HG03342 (cell line): ENCODE results near the gene PARD6G.
"Not testable (repeated sequence)": the region's sequence is repeated elsewhere in the genome, so short reads cannot be mapped to it uniquely, and the experiment has no call there.

ENCODE experiments used
- ATAC-seq: cut with Tn5 transposase; IDR thresholded peaks from one replicate; pipeline ENCODE4 v1.9.1; 2021; ENCODE audit warnings: mild to moderate bottlenecking, moderate library complexity; ENCODE audit not compliant: unreplicated experiment

The PARD6G gene, protein sequence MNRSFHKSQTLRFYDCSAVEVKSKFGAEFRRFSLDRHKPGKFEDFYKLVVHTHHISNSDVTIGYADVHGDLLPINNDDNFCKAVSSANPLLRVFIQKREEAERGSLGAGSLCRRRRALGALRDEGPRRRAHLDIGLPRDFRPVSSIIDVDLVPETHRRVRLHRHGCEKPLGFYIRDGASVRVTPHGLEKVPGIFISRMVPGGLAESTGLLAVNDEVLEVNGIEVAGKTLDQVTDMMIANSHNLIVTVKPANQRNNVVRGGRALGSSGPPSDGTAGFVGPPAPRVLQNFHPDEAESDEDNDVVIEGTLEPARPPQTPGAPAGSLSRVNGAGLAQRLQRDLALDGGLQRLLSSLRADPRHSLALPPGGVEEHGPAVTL

DNA sequence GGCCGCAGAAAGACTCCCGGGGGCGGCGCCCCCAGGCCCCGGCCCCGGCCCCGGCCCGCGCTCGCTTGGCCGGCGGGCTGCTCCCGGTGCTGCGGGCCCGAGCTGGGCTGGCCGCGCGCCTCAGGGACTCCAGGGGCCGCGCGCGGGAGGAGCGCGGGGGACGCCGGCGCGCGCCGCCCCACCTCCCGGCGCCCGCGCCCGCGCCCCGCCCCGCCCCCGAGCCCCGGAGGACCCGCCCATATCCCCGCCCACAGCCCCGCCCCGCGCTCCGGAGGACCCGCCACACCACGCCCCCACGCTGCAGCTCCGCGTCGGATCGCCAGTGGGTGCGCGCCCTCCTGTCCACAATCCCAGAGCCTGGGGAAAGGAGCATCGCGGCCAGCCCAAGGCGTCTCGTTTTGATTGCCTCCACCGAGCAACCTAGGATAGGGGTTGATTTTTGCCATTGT is at the start of gene PARD6G:
Gene PARD6G (minus strand): TSS at position 122 of the 449 bp plus-strand sequence. CDS start 166 bp downstream, outside the sequence.
- ATAC-seq = peak; percentile 71

DNA sequence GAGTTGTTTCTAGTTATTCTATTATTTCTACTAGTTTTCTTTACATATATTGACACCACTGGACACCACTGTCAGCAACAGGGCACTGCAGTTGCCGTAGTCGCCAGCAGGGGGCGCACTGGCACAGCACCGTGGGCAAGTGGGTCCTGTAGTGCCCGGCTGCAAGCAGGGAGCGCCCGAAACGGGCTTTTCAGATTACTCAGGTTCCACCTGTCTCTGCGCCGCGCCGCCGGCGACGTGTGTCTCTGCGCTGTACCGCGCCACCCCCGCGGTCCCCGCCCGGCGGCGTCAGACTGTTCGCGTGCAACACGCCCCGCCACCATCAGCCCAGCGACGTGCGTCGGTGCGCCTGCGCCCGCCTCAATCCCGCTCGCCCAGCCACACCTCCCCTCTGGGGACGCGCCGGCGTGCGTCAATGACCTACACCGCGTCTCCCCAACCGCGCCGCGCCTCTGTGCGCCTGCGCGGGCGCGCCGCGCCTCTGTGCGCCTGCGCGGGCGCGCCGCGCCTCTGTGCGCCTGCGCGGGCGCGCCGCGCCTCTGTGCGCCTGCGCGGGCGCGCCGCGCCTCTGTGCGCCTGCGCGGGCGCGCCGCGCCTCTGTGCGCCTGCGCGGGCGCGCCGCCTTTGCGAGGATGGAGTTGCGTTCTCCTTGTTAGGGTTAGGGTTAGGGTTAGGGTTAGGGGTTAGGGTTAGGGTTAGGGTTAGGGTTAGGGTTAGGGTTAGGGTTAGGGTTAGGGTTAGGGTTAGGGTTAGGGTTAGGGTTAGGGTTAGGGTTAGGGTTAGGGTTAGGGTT is 15.1 kb upstream of the PARD6G start:
- ATAC-seq = not testable (repeated sequence)

DNA sequence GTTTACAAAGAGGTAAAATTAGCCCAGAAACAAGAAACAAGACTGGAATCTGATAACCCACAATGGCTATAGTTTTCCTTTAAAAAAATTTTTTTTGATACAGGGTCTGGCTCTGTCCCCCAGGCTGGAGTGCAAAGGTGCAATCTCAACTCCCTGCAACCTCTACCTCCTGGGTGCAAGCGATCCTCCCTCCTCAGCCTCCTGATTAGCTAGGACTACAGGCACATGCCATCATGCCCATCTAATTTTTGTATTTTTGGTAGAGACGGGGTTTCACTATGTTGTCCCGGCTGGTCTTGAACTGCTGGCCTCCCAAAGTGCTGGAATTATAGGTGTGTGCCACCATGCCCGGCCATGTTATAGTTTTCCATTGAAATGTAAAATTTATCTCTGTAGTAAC is 12.3 kb upstream of the PARD6G start:
- no peak for ATAC-seq

DNA sequence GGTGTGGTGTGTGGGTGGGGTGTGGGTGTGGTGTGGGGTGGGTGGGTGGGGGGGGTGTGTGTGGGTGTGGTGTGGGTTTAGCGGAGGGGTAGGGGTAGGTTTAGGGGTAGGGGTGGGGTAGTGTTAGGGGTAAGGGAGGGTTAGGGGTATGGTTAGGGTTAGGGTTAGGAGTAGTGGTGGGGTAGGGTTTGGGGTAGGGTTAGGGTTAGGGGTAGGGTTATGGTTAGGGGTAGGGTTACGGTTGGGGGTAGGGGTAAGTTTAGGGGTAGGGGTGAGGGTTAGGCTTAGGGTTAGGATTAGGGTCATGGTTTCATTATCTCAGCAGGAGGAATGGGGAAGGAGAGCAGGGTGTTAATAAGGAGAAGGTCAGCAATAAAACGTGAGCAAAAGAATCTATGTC is 11.3 kb upstream of the PARD6G start:
- ATAC-seq = no peak

DNA sequence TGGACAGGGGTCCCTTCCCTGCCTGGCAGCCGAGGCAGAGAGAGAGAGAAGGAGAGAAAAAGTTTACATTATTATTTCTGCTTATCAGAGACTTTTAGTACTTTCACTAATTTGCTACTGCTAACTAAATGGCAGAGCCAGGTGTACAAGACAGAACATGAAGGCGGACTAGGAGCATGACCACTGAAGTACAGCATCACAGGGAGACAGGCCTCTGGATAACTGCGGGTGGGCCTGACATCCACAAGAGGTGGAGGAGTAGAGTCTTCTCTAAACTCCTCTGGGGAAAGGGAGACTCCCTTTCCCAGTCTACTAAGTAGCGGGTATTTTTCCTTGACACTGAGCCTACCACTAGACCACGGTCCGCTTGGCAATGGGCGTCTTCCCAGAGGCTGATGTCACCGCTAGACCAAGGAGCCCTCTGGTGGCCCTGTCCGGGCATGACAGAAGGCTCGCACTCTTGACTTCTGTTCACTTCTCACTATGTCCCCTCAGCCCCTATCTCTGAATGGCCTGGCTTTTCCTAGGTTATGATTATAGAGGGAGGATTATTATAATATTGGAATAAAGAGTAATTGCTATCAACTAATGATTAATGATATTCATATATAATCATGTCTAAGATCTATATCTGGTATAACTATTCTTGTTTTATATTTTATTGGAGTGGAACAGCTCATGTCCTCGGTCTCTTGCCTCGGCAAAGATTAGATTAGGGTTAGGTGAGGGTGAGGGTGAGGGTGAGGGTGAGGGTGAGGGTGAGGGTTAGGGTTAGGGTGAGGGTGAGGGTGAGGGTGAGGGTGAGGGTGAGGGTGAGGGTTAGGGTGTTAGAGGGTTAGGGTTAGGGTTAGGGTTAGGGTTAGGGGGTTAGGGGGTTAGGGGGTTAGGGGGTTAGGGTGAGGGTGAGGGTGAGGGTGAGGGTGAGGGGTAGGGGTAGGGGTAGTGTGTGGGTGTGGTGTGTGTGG is 10.5 kb upstream of the PARD6G start:
- not testable (repeated sequence) for ATAC-seq

DNA sequence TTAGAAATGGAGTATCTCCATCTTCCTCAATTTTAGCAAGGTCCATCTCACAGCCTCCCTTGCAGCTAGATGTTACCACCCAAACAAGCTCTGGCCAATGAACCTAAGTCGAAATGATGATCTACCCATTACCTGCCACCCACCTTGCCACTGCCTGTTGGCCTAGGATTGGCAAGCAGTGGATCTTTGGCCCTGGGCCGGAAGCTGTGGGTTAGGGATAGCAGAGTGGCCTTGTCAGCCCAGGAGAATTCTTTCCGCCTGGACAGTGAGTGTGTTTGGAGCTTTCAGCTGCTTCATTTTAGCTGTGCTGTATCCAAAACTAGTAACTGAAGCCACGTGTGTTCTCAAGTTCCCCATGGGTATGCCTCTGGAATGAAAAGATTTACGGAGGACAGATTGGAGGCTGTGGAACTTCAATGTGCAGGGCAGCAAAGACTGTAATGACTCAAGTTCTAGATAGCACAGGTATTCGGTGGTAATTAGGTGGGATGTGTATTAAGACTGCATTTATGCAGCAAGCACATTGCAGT is 7.7 kb upstream of the PARD6G start:
- no peak for ATAC-seq

DNA sequence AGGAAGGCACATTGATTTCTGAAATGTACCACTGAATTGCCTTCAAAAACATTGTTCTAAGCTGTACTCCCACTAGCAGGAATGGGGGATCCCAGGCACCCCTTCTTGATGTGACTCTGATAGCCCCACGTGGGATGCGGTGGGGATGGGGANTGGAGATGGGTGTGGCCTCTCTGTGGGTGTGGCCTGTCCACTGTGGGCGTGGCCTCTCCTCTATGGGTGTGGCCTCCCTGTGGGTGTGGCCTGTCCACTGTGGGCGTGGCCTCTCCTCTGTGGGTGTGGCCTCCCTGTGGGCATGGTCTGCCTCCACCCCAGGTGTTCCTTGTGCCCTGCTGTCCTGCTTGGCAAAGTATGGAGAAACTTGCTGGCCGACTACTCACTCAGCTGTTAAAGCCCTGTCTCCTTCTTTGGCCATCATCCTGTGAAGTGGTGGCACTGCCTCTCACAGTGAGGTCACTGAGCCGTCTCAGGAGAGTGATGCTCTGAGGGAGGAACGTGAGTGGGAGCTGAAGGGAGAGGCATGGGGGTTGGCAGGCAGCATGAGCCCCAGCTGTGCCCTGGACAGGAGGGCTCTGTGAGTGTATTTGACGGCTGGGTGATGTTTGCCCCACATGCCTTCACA is 6.7 kb upstream of the PARD6G start:
- ATAC-seq = no peak

DNA sequence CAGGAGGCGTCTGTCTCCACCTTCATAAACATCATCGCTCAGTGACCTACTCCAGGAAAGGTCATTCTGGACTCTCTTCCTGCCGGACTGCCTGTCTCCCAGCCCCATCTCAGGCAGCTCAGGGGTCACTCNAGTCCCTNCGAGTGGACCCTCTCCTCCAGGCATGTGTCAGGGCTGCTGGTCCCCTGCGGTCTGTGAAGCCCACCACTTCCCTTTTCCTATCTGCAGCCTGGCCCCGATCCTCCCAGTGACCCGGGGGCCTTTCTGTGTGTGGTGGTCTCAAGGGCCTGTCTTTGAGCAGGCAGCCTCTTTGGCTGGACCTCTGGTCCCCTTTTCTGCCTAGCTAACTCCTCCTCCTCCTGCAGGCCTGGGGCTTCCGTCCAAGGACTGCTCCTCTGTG is 5.9 kb upstream of the PARD6G start:
- ATAC-seq = no peak

DNA sequence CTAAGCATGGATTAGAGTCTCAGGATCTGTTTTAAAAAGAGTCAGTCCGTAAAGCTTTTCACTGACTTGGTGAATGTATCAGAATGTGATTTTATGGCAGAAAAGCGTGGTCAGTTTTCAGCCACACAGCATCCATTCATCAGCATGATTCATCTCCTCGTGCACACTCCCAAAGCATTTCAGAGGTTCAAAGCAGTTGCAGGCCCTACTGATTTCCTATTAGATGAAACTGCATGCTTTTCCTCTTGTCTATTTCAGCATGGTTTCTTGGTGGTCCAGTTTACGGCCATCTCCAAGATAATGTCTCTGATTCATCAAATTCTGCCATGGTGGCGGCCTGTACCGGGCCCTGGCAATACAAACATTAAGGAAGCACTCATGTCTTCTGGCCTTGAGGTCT is 4.8 kb upstream of the PARD6G start:
- no peak for ATAC-seq

DNA sequence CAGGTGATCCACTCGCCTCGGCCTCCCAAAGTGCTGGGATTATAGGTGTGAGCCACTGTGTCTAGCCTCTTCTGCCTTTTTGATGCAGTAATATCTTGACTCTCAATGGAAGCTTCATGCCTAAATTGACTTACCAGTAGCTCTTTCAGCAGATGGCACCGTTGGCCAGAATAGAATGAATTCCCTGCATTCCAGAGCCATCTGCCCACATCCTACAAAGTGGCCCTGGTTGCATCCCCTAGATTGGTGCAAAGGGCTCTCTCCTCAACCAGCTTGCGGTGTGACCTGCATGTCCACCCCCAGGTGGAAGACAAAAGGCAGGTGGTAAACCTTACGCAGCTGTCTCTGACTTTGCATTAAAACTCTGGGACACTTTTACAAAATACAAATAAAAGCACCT is 4.4 kb upstream of the PARD6G start:
- ATAC-seq = no peak

DNA sequence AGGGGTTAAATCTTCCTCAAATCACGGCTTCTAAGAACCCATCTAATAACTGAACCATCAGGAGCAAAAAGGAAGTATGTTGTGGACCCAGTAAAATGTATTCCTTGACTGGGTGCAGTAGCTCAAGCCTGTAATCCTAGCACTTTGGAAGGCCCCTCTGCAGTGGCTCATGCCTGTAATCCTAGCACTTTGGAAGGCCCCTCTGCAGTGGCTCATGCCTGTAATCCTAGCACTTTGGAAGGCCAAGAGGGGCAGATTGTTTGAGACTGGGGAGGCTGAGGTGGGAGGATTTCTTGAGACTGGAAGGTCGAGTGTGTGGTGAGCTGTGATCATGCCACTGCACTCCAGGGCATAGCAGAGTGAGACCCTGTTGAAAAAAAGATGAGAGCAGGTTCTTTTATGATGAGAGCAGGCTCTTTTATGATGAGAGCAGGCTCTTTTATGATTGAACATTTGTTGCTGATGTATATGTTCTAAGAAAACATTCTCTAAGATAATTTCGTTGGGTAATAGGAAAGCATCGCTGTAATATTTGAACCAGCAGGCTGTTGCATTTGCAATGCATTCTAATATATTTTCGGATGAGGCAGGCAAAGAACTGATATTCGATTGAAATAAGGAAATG is 3.5 kb upstream of the PARD6G start:
- ATAC-seq = no peak

DNA sequence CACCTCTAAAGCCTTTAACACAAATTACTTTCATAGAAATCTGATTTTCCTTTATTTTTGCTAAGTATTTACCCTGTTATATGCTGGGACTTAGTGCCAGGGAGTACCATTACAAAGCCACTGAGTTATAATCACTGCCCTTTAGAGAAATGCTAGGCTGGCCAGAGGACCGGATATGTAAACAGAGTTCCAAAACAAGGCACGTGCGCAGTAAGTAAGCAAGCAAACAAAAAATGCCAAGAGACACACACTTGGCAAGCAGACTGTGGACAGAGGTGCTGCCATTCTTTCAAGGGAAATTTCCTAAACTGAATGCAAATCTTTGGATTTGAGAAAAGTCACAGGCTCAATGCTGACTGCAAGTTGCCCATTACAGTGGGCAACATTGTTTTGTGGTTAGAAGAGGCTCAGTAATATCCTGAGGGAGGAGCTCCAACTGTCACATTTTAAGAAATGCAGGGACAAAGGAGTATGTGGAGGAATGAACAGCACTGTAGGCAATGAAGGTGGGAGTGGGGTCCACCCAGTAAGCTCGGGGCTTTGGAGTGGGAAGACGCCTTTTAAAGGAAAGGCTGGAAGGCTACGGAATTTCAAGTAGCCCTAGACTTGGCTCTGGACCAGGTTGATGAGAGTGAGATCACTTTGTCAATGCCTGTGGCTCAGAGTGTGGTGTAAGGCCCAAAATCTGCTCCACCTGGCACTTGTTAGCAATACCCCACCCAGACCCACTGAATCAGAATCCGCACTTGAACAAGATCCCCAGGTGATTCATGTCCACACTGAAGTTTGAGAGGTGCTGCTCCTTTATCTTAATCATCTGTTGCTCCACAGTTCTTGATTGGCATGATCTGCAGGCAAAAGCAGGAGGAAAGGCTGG is 2.1 kb upstream of the PARD6G start:
- no peak for ATAC-seq

DNA sequence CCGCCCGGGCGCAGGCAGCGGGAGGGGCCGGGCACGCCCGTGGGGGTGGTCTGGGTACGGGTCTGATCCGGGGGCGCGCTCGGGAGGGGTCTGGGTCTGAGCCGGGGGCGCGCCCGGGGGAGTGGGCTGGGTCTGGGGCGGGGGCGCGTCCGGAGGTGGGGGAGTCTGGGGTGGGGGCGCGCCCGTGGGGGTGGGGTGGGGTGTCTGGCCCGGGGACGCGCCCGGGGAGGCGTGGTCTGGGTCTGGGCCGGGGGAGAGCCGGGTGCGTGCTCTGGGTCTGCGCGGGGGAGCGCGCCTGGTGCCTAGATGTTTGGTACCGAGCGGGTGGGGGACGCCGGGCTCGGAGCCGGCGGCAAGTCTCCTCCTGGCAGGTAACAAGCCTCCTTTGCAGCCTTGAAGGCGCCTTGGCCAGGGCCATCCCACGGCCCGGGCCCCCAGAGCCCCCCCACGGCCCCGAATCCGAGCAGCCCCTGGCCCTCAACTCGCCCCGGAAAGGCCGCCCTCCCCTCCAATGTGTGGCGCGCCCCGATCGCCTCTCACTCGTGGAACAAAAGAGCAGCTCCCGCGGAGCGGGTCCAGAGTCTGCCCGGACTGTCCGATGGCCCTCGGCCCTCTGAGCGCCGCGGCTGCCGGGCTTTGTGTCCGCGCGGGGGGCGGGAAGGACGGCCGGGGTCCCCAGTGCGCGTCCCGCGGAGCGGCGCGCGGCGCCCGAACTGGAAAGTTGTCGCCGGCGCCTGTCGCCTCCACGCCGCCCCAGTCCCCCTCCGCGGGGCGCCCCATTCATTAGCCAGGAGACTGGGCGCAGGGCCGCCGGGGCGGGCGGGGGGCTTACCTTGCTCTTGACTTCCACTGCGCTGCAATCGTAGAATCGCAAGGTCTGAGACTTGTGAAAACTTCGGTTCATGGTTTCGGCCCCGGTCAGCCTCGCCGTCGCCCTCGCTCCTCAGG is 595 bp downstream of the PARD6G start:
- peak; percentile 33 for ATAC-seq

DNA sequence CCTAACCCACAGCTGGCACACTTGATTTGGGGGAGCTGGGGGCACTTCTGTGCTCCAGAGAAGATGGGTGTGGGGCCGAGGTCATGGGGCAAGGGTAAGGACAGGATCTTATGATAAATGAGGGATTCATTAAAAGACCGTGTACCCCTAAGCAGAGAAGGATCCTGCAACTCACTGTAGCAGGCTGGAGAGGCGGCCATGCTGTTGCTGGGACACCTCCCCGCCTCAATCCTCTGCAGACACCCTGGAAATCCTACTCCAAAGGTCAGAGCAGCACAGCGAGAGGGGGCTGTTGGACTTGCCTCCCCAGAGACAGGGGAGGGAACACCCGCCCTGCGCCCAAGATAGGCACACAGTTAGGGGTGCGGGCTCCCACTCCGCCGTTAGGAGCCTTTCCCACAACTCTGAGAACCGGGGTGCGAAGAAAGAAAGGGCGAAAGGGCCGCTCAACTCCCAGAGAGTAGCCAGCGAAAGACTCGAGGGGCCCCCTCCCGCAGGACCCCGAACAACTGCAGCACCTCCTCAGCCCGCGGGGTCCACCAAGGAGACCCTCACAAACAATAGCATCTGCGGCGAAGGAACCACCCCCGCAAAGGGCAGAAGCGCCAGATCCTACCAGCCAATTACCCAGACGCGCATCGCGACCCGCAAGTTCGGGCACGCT is 1.4 kb downstream of the PARD6G start:
- ATAC-seq = no peak

DNA sequence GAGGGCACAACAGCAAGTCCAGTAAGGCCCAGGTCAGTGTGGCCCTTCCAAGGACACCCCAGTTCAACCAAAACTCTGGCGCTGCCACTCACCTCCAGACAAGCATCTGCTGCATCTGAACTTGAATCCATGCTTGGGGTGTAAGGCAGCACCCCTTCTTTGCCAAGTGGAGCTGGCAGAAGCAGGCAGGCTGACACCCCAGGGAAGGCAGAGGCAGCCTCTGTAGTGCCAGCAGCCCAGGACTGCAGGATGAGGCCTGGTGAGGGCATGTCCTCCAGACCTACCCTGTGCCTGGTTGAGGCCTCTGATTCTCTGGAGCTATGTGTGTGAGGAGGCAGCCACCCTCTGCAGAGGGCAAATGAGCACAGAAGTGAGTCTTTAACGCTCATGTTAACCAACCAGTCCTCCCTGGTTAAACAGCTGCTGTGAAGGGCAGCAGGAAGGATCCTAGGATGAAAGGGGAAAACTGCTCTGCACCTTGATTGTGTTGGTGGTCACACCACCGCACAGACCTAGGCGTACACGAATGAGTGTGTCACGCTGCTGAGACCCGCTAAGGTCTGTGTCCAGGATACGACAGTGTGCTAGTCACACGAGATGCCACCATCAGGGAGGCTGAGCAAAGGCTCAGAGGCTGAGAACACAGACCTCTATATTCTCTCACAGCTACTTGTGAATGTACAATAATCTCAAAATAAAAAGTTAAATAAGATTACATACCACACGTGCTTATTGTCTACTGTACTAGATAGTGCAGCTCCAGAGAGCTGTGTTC is 2.2 kb downstream of the PARD6G start:
- no peak for ATAC-seq

DNA sequence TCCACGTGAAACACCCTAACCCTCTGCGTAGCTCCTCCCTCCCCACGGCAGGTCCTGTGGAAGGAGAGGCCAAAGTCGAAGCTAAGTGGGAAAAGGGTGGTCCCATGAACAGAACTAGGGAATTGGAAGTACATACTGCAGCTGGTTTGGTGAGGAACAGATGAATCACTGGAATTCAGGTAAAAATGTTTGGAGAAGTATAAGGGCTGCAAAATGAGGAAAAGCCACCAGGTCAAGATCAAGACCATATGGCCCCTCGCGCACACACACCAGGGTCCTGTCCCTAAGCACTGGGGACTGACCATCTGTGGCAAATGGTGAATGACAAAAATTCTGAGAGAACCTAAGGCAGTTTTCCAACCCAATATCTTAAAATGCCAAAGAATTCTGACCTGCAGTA is 3.1 kb downstream of the PARD6G start:
- no peak for ATAC-seq
